GM12892 (cell line): ENCODE data around the gene LHX2.
"Not testable (repeated sequence)": the region's sequence is repeated elsewhere in the genome, so short reads cannot be mapped to it uniquely, and the experiment has no call there.

Experiments
- DNase-seq: peaks from one replicate; pipeline ENCODE4 v3.0.0; 2011; ENCODE audit not compliant: insufficient read length
- FAIRE-seq: peaks from 2 replicates; lab custom pipeline; 2011; peaks lifted over from hg19 to GRCh38; lab: Jason Lieb, UNC
- POLR2A ChIP-seq: IDR thresholded peaks from 2 replicates; pipeline ENCODE4 v1.6.1; 2011; ENCODE audit warnings: low read depth, low read length, control low read depth
- POLR2AphosphoS5 ChIP-seq: IDR thresholded peaks from 2 replicates; pipeline ENCODE4 v1.6.1; 2011; ENCODE audit warnings: low read depth, low read length, control low read depth
- TAF1 ChIP-seq: IDR thresholded peaks from 2 replicates; pipeline ENCODE4 v1.6.1; 2011; ENCODE audit warnings: low read depth, mild to moderate bottlenecking, control low read depth, low read length, borderline replicate concordance

The LHX2 gene

DNA sequence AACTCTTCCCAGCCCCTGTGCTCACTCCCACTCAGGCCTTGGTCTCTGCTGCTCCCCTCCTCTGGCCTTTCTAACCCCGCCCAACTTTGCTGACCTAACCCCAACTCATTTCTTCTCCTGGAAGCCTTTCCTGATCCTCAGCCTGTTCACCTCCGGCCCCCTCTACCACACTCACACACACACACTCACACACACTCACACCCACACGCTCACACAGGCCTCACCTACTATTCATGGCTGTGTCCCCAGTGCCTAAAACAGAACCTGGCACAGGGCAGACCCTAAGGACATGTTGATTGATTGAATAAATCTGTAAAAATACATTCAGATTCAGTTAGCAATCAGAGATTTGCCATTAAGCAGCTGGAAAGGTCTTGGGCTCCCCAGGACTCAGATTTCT, 28.5 kb upstream of the LHX2 start:
- FAIRE-seq (no peak), DNase-seq (no peak)
- TF ChIP-seq POLR2A, result no peak
- no peak for TF ChIP-seq TAF1
- TF ChIP-seq POLR2AphosphoS5, result no peak

DNA sequence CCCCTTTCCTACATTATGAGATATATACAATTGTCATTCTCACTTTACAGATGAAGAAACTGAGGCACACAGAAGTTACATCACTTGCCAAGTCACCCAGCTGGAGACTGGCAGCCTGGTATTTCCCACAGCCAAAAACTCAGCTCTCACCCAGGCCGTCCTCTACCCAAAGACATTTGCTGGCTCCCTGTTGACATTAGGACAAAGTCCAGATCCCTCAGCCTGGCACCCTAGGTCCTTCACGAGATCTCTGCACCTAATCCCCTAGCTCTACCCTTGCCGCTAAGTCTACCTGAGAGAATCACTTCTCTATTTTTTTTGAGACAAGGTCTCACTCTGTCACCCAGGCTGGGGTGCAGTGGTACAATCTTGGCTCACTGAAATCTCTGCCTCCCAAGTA, 26.8 kb upstream of the LHX2 start:
- DNase-seq (no peak), FAIRE-seq (no peak)
- TF ChIP-seq POLR2AphosphoS5 (no peak), POLR2A (no peak), TAF1 (no peak)

DNA sequence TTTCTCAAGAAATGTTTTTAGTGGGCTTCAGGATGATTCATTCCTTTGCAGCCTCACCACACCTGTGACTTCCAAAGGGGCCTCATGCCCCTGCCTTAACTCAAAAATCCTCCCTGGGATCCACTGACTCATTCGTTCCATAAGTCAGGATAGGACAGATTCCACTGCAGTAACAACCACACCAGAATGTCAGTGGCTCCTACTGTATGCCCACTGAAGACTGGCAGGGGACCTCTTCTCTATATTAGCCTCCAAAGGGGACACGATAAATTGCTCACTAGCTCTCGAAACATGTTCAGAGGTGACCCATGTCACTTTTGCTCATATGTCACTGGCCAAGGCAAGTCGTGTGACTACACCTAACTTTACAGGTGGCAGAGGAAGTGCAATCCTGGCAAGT, 25.7 kb upstream of the LHX2 start:
- TF ChIP-seq POLR2AphosphoS5 (no peak), POLR2A (no peak), TAF1 (no peak)
- FAIRE-seq (peak; percentile 50), DNase-seq (no peak)

DNA sequence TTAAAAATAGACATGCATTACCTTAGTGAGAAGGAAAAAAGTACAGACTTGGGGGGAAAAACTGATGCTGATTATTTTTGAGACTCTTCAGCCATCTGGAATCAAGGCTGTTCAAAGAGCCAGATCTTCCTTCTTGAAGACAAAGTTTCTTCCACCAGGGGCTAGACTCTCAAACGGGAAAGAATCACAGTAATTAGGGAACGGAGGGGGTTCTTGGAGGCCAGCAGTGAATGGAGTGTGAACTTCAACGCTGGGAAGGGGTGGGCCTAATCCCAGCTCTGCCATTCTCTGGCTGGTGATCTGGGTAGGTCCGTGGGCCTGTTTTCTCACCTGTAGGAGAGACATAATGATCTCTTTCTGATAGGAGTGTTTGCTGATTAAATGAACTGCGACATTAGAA, 21.1 kb upstream of the LHX2 start:
- TF ChIP-seq TAF1 (no peak), POLR2AphosphoS5 (no peak), POLR2A (no peak)
- FAIRE-seq, result no peak
- DNase-seq, result no peak

DNA sequence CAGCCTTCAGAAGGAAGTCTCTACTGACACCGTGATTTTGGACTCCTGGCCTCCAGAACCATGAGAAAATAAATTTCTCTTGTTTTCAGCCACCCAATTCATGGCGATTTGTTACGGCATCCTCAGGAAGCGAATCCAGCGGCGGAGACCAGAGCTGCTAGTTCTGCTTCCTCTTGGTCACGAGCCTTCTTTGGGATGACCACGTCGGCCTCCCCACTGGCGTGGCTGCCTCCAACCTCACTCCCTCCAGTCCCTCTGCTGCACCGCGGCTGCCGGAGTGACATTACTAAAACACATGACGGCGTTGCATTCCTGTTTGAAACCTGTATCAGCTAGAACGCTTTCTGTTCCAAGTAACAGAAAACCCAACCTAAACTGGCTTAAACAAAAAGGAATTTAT, 18.9 kb upstream of the LHX2 start:
- FAIRE-seq, DNase-seq: not testable (repeated sequence)

- peak; percentile 67 for FAIRE-seq
- no peak for DNase-seq
- TF ChIP-seq POLR2AphosphoS5, result no peak
- no peak for TF ChIP-seq TAF1
These were observed 14.7 kb upstream of the LHX2 start for GRCh38 chr9:123996731-123997421.

- TF ChIP-seq POLR2A, result no peak
- TF ChIP-seq TAF1, result no peak
- TF ChIP-seq POLR2AphosphoS5, result no peak
- FAIRE-seq, result peak; percentile 93
- DNase-seq, result no peak
These were observed 13.8 kb upstream of the LHX2 start for GRCh38 chr9:123997665-123998277.

- no peak for DNase-seq
- TF ChIP-seq POLR2A (no peak), POLR2AphosphoS5 (no peak), TAF1 (no peak)
- peak; percentile 21 for FAIRE-seq
These were observed 13.2 kb upstream of the LHX2 start for GRCh38 chr9:123998278-123998925.

- peak; percentile 9 for FAIRE-seq
- no peak for DNase-seq
- TF ChIP-seq POLR2AphosphoS5 (no peak), POLR2A (no peak), TAF1 (no peak)
These were observed 12.5 kb upstream of the LHX2 start for GRCh38 chr9:123998970-123999621.

GRCh38 chr9:123999661-124000060, 11.9 kb upstream of the LHX2 start:
- no peak for TF ChIP-seq POLR2A
- no peak for TF ChIP-seq TAF1
- TF ChIP-seq POLR2AphosphoS5, result no peak
- FAIRE-seq (no peak), DNase-seq (no peak)

DNA sequence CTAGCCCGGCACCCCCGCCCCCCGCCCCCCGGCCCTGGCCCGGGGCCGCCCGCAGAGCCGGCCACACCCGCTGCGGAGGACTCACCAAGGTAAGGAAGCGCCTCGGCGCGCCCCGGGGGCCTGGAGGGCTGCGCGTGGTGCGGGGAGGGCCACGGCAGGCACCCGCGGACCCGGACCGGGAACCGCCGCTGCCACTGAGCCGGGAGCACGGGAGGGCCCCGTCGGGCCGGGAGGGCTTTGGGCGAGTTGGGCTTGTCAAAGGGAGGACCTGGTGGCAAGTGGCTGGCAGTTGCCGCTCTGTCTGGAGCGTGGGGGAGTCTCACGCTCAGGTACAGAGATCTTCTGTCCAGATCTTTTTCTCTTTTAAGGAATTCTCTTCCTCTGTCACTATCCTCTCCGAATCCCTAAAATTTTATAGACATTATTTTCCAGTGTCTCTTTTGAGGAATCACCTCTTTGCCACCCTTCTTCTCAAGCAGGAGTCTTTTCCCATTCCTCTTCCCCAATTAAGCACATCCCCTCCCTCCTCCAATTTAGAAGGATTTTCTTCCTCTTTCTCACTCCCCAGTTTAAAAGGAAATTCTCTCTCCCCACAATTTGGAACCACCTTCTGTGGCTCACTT, 11.3 kb upstream of the LHX2 start:
- TF ChIP-seq TAF1, result no peak
- TF ChIP-seq POLR2AphosphoS5, result no peak
- no peak for TF ChIP-seq POLR2A
- FAIRE-seq (no peak), DNase-seq (no peak)
